GM12878 (cell line): ENCODE results near the gene FAM120B. TPM values are rescaled to one million over a fixed set of nuclear protein-coding genes. Genes with fewer than 3 reads are reported as not detected.

Experiments
- ATAC-seq: fragments of 200-7000 bp; cut with Tn5 transposase; 3 replicates; pipeline ENCODE4 v1.9.1; 2020; ENCODE audit warnings: mild to moderate bottlenecking, moderate library complexity
- BruUV-seq: library from RNA; stranded (reverse); fragments of 400-500 nt; replicated peaks from 2 replicates; lab custom pipeline; 2021; lab: Mats Ljungman, UMichigan
- CTCF ChIA-PET: fragments of 300-600 bp; sonication (Branson Sonifier 250); formaldehyde crosslinking; extraction: SDS; loops from one replicate; lab custom pipeline; 2021; ENCODE audit warnings: inconsistent platforms; lab: Yijun Ruan, JAX
- POLR2A ChIA-PET: fragments of 350-600 bp; formaldehyde crosslinking; extraction: SDS; loops from one replicate; lab custom pipeline; 2021; ENCODE audit warnings: inconsistent platforms; lab: Charles Lee
- RAD21 ChIA-PET: fragments of 300-600 bp; sonication (Branson Sonifier 250); formaldehyde crosslinking; loops from one replicate; lab custom pipeline; 2023; ENCODE audit warnings: antibody characterized with exemption; ENCODE audit not compliant: unreplicated experiment; lab: Charles Lee
- SMC1A ChIA-PET: fragments of 300-600 bp; sonication (Branson Sonifier 250); formaldehyde crosslinking; loops from one replicate; lab custom pipeline; 2023; ENCODE audit not compliant: unreplicated experiment, uncharacterized antibody; lab: Charles Lee
- DNase-seq: peaks from one replicate; pipeline ENCODE4 v3.0.0-alpha.2; 2011; ENCODE audit warnings: low read depth, low spot score
- FAIRE-seq: peaks from 3 replicates; lab custom pipeline; 2011; peaks lifted over from hg19 to GRCh38; lab: Jason Lieb, UNC
- H2AFZ ChIP-seq: 2 replicates; pipeline ENCODE4 v1.6.0; 2011; ENCODE audit warnings: low read depth, low read length, control low read depth; ENCODE audit not compliant: control insufficient read depth
- H3K27ac ChIP-seq: 2 replicates; pipeline ENCODE4 v1.5.1; 2011; ENCODE audit warnings: control low read depth; ENCODE audit not compliant: control insufficient read depth, insufficient read depth
- H3K27me3 ChIP-seq, 2 experiments: replicated peaks in 1 of 2; 2 replicates each; pipeline versions ENCODE4 v1.6.0 to v1.6.1; 2011; ENCODE audit warnings: low read length in 1 of 2; ENCODE audit not compliant: control insufficient read depth in 2 of 2, insufficient read depth in 2 of 2
- H3K36me3 ChIP-seq, 2 experiments: 2 replicates each; pipeline ENCODE4 v1.5.1; 2011; ENCODE audit warnings: low read length in 1 of 2; ENCODE audit not compliant: control insufficient read depth in 2 of 2, insufficient read depth in 2 of 2
- H3K4me1 ChIP-seq: 2 replicates; pipeline ENCODE4 v1.6.1; 2011; ENCODE audit warnings: mild to moderate bottlenecking, low read length, moderate library complexity, mixed read lengths; ENCODE audit not compliant: control insufficient read depth, insufficient read depth
- H3K4me2 ChIP-seq: 2 replicates; pipeline ENCODE4 v1.6.0; 2011; ENCODE audit warnings: control low read depth; ENCODE audit not compliant: control insufficient read depth, insufficient read depth
- H3K4me3 ChIP-seq: fragments of 200-600 bp; sonication (generic); 2 replicates; pipeline ENCODE4 v1.5.1; 2016
- H3K79me2 ChIP-seq: 2 replicates; pipeline ENCODE4 v1.6.0; 2011; ENCODE audit warnings: low read length; ENCODE audit not compliant: control insufficient read depth, insufficient read depth
- H3K9ac ChIP-seq: 2 replicates; pipeline ENCODE4 v1.8.0; 2011; ENCODE audit warnings: low read length, control low read depth, mixed read lengths; ENCODE audit not compliant: control insufficient read depth, insufficient read depth
- H3K9me3 ChIP-seq: replicated peaks from 3 replicates; pipeline ENCODE4 v1.5.1; 2011; ENCODE audit warnings: mild to moderate bottlenecking, low read length; ENCODE audit not compliant: control insufficient read depth, insufficient read depth
- H4K20me1 ChIP-seq: 2 replicates; pipeline ENCODE4 v1.6.0; 2011; ENCODE audit not compliant: control insufficient read depth, insufficient read depth
- BHLHE40 ChIP-seq, 2 experiments: fragments of 450-650 bp in 1 of 2; IDR thresholded peaks; 2 replicates each; pipeline ENCODE4 v1.6.1; 2011 to 2017; ENCODE audit warnings: low read depth in 2 of 2, borderline replicate concordance in 1 of 2, improper control_type of control experiment in 1 of 2, low read length in 1 of 2, mild to moderate bottlenecking in 1 of 2
- KDM1A ChIP-seq: fragments of 200-600 bp; sonication (generic); IDR thresholded peaks from 2 replicates; pipeline ENCODE4 v1.6.1; 2016; ENCODE audit warnings: borderline replicate concordance
- MEF2B ChIP-seq: fragments of 450-650 bp; IDR thresholded peaks from 2 replicates; pipeline ENCODE4 v1.6.1; 2018; ENCODE audit warnings: mild to moderate bottlenecking, moderate library complexity; ENCODE audit not compliant: partially characterized antibody, poor library complexity, severe bottlenecking
- RFX5 ChIP-seq: IDR thresholded peaks from 2 replicates; pipeline ENCODE4 v1.6.1; 2011; ENCODE audit warnings: low read depth, low read length, improper control_type of control experiment
- RUNX3 ChIP-seq: IDR thresholded peaks from 2 replicates; pipeline ENCODE4 v1.6.1; 2012; ENCODE audit warnings: low read length, inconsistent platforms
- SMAD5 ChIP-seq: IDR thresholded peaks from 2 replicates; pipeline ENCODE4 v1.6.1; 2016; ENCODE audit warnings: antibody characterized with exemption, low read depth
- SP1 ChIP-seq: IDR thresholded peaks from one replicate; pipeline ENCODE4 v1.6.1; 2011; ENCODE audit warnings: low read depth, low read length
- ZNF622 ChIP-seq: fragments of 450-650 bp; IDR thresholded peaks from 2 replicates; pipeline ENCODE4 v1.6.1; 2017; ENCODE audit warnings: mild to moderate bottlenecking, inconsistent platforms
- WGBS: methylation state at CpG from one replicate; pipeline ENCODE4 v1.1.6; 2016; ENCODE audit warnings: low lambda C conversion rate; ENCODE audit not compliant: insufficient replicate concordance, insufficient coverage; ENCODE audit errors: missing lambda C conversion rate; 5-methylcytosine and 5-hydroxymethylcytosine counted together
- in situ Hi-C: fragments of 300-500 bp; cut with MboI; formaldehyde crosslinking; loops from 9 replicates; pipeline ENCODE4 v1.14.3; 2018; ENCODE audit warnings: mixed read lengths
- intact Hi-C: fragments of 100-400 bp; cut with micrococcal nuclease; formaldehyde crosslinking; loops from one replicate; pipeline ENCODE4 v1.14.2; 2022; ENCODE audit not compliant: unreplicated experiment
- polyA plus RNA-seq, 11 experiments: library from polyadenylated mRNA; depleted of rRNA in 4 of 11; unstranded in 6 of 11; stranded (reverse) in 5 of 11; fragments of >200 nt; fragmentation: Nextera tagmentation in 4 of 11; fragmentation: Illumina TruSeq in 1 of 11; extraction: Ambion mirVana in 4 of 11; extraction: Trizol in 1 of 11; gene quantifications; 1 replicate in 1 of 11; 2 replicates in 10 of 11; pipeline versions ENCODE4 v1.2.1 to v1.2.3, GENCODE V29; 2011 to 2016; ENCODE audit warnings: inconsistent platforms in 2 of 11, missing spikeins in 2 of 11, low read depth in 1 of 11
- total RNA-seq, 4 experiments: library from RNA; depleted of rRNA in 3 of 4; stranded (reverse); fragments of >200 nt in 3 of 4; fragmentation: Illumina TruSeq in 1 of 4; extraction: Trizol in 1 of 4; gene quantifications; 2 replicates each; pipeline versions ENCODE4 v1.2.1 to v1.2.3, GENCODE V29; 2013 to 2021
- TF ChIP-seq, protein P1 (sequence below): fragments of 450-650 bp; IDR thresholded peaks from 2 replicates; pipeline ENCODE4 v1.6.1; 2014; ENCODE audit warnings: mild to moderate bottlenecking
- TF ChIP-seq, protein P2 (sequence below): IDR thresholded peaks from 2 replicates; pipeline ENCODE4 v1.6.1; 2011; ENCODE audit warnings: low read depth, low read length, improper control_type of control experiment, borderline replicate concordance
- TF ChIP-seq, protein P3 (sequence below): IDR thresholded peaks from 2 replicates; pipeline ENCODE4 v1.6.1; 2012; ENCODE audit warnings: low read depth, low read length, improper control_type of control experiment

The FAM120B gene
- total and polyA plus RNA-seq, 10 of the 15 experiments (the other 5 are each of a cell fraction or from before 2014, with no cell fraction given): 3.3 to 21.6 (median 15.3) TPM

DNA sequence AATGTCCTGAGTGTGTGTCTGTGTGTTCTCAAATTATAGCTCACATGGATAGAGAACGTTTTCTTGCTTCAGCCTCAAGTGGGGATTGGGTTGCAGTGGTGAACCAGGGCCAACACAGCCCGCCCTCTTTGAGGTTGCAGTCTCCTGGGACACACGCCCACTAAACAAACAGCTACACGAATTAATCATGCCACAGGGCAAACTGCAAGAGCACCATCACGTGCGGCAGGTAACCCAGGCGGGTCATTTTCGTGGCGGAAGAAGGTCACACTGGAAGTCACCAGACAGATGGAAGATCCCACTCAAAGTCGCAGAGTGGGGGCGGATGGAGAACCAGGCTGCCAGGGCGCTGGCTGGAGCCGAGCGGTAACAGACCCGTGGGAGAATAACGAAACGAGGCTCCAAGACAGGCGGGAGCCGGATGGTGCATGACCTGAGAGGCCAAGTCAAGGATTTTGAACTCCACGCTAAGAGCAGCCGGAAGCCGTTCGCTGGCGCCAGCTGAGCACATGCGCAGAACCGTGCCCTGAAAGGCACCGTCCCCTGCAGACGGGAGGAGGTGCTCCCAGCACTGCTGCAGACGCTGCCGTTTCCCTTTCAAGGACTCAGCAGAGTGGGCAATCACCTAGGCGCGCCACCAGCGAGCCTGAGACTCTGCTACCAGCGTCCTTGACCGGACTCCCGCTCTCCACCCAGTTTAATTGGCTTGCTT, 26.4 kb upstream of the FAM120B start:
- FAIRE-seq (peak; percentile 7), DNase-seq (no peak), ATAC-seq (peak; percentile 22; the same call in 1 of the 3 replicates)
- WGBS: 20% methylated on average over 36 of the region's 36 CpGs
- ChIA-PET SMC1A (no interaction called here), RAD21 (no interaction called here), POLR2A (no interaction called here), CTCF (no interaction called here)
- Histone ChIP-seq H3K4me1 (no peaks in the 10 kb centered on the region), H2AFZ (no peak overlapping the region), H3K9me3 (no peaks in the 10 kb centered on the region; the same call in 2 of the 3 replicates), H3K4me3 (no peak overlapping the region), H3K79me2 (no peaks in the 10 kb centered on the region), H3K9ac (no peak overlapping the region), H3K4me2 (no peak overlapping the region), H3K27ac (no peak overlapping the region), H4K20me1 (no peaks in the 10 kb centered on the region), H3K27me3 (no peaks in the 10 kb centered on the region; a peak in 1 of 4 replicates), H3K36me3 (no peaks in the 10 kb centered on the region)
- intact Hi-C loops: no loop called here
- in situ Hi-C loops: no loop called here
- no peak for TF ChIP-seq ZNF622
- peak; percentile 49 for TF ChIP-seq MEF2B
- peak; percentile 56 to 60; a peak in 2 of 4 replicates for TF ChIP-seq BHLHE40 (IDR thresholded peaks at IDR 0.05; ENCODE audit: borderline replicate concordance in 1 of 2, low read depth in 2 of 2, low read length in 1 of 2)
- no TSS peak for BruUV-seq

DNA sequence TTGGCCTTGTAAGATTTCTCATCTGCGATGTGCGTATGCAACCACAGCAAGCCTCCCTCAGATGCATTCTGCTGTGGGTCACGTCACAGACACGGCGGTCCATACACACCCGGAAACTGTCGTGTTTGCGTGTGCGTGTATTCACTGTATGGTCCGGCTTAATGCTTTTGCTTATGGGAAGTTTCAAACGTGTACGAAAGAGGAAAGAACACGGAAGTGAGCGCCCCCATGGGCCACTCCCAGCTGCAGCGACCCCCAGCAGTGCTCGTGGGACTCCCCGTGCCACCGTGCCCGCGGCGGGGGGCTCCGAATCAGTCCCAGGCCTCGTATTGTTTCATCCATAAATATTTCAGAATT, 25.9 kb upstream of the FAM120B start:
- no peak for FAIRE-seq
- ChIA-PET SMC1A (no interaction called here), POLR2A (no interaction called here), CTCF (no interaction called here), RAD21 (no interaction called here)
- H3K36me3 ChIP-seq: no peaks in the 10 kb centered on the region
- TF ChIP-seq RUNX3 (no peak), KDM1A (no peak), SMAD5 (no peak), SP1 (no peak), RFX5 (no peak)
- TF ChIP-seq, protein P1, sequence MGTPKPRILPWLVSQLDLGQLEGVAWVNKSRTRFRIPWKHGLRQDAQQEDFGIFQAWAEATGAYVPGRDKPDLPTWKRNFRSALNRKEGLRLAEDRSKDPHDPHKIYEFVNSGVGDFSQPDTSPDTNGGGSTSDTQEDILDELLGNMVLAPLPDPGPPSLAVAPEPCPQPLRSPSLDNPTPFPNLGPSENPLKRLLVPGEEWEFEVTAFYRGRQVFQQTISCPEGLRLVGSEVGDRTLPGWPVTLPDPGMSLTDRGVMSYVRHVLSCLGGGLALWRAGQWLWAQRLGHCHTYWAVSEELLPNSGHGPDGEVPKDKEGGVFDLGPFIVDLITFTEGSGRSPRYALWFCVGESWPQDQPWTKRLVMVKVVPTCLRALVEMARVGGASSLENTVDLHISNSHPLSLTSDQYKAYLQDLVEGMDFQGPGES: no peak
- TF ChIP-seq, protein P2, sequence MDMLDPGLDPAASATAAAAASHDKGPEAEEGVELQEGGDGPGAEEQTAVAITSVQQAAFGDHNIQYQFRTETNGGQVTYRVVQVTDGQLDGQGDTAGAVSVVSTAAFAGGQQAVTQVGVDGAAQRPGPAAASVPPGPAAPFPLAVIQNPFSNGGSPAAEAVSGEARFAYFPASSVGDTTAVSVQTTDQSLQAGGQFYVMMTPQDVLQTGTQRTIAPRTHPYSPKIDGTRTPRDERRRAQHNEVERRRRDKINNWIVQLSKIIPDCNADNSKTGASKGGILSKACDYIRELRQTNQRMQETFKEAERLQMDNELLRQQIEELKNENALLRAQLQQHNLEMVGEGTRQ: no peak
- TF ChIP-seq, protein P3, sequence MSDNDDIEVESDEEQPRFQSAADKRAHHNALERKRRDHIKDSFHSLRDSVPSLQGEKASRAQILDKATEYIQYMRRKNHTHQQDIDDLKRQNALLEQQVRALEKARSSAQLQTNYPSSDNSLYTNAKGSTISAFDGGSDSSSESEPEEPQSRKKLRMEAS: no peak
- in situ Hi-C loops (no loop called here), intact Hi-C loops (no loop called here)
- BruUV-seq: no TSS peak
- no peak overlapping the region for H3K9ac ChIP-seq
- no peak for ATAC-seq
- H3K4me3 ChIP-seq: no peak overlapping the region
- H3K27me3 ChIP-seq: no peaks in the 10 kb centered on the region; a peak in 1 of 4 replicates
- H2AFZ ChIP-seq: no peak overlapping the region
- H3K79me2 ChIP-seq: no peaks in the 10 kb centered on the region
- H3K4me1 ChIP-seq: no peaks in the 10 kb centered on the region
- no peaks in the 10 kb centered on the region for H4K20me1 ChIP-seq
- no peak for DNase-seq
- no peak overlapping the region for H3K27ac ChIP-seq
- H3K4me2 ChIP-seq: no peak overlapping the region
- 42% methylated on average over 23 of the region's 23 CpGs for WGBS
- H3K9me3 ChIP-seq: no peaks in the 10 kb centered on the region; the same call in 2 of the 3 replicates
